ENCODE measurements around the gene ANKRD39. TPM values are rescaled to one million over a fixed set of nuclear protein-coding genes. Genes with fewer than 3 reads are reported as not detected.

Gene ANKRD39
- total and polyA plus RNA-seq, 7 donors, result 19.2 to 101 (median 53.3) TPM

DNA sequence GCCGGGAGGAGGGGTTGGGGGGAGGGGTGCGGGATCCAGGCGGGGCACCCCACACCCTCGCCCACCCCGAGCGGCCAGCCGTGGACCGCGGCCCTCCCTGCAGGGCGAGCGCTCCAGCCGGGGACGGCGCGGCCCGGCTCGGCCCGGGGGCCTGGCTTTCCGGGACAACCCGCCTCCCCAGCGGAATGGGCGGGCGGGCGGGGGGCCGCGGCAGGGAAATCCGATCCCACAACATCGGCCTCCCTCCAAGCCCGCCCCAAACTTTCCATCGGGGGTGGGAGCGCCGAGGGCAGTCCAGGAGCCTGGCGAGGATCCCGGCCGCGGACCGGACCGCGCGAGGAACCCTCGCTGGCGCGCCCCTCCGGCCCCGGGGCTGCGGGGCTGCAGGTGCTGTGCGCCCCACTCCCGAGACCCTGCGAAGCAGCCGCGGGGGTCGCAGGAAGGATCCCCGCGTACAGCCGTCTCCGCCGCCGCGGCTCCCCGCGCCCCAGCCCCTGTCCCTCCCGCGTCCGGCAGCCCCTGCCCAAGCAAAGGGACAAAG is 11.5 kb upstream of the ANKRD39 start:
- peak overlapping the region; percentile 92 for H3K4me3 ChIP-seq
- H3K36me3 ChIP-seq (ENCODE audit: insufficient read depth in 1 of 2, low read depth in 1 of 2), result peaks cover 0 to 30% of the 10 kb centered on the region in 2 donors
- H3K4me1 ChIP-seq, result peaks cover 22% of the 10 kb centered on the region
- no peaks in the 10 kb centered on the region for H3K9me3 ChIP-seq
- H3K27ac ChIP-seq, result peak overlapping the region; percentile 86
- intact Hi-C loops (cut with DNase I), result no loop called here
- DNase-seq, result peak; percentile 82 to 87
- 1% methylated on average over 18 to 64 of the region's 64 CpGs for WGBS, 3 donors
- no peaks in the 10 kb centered on the region for H3K27me3 ChIP-seq (ENCODE audit: insufficient read depth in 3 of 3, low read length in 2 of 3)
- ATAC-seq, result peak; percentile 36 to 52 (median 47)
- peak; percentile 5 for TF ChIP-seq CTCF (IDR thresholded peaks at IDR 0.05)

- Histone ChIP-seq H3K4me3 (peak overlapping the region; percentile 92), H3K27ac (peak overlapping the region; percentile 86), H3K36me3 (ENCODE audit: insufficient read depth in 1 of 2, low read depth in 1 of 2) (peaks cover 0 to 37% of the 10 kb centered on the region in 2 donors), H3K4me1 (peaks cover 15% of the 10 kb centered on the region), H3K27me3 (ENCODE audit: insufficient read depth in 3 of 3, low read length in 2 of 3) (no peaks in the 10 kb centered on the region), H3K9me3 (no peaks in the 10 kb centered on the region)
- peak; percentile 62 for TF ChIP-seq CTCF (IDR thresholded peaks at IDR 0.05)
- DNase-seq (peak; percentile 92 to 94), ATAC-seq (peak; percentile 62 to 74 (median 72))
- 1 to 3% (median 2%) methylated on average over 32 to 76 of the region's 76 CpGs for WGBS, 3 donors
- intact Hi-C loops (cut with DNase I), result no loop called here
Measured at GRCh38 chr2:96868555-96869280, 10.9 kb upstream of the ANKRD39 start.

GRCh38 chr2:96867756-96868554 is 10.1 kb upstream of the ANKRD39 start:
- no peaks in the 10 kb centered on the region for H3K9me3 ChIP-seq
- no peaks in the 10 kb centered on the region for H3K27me3 ChIP-seq (ENCODE audit: insufficient read depth in 3 of 3, low read length in 2 of 3)
- ATAC-seq (peak in 1 of 4 donors; percentile 0), DNase-seq (no peak)
- peak overlapping the region; percentile 86 for H3K27ac ChIP-seq
- WGBS, 3 donors, result 43 to 50% (median 46%) methylated on average over 26 to 27 of the region's 27 CpGs
- H3K4me1 ChIP-seq, result peaks cover 11% of the 10 kb centered on the region
- peak overlapping the region; percentile 92 for H3K4me3 ChIP-seq
- intact Hi-C loops (cut with DNase I), result no loop called here
- no peak for TF ChIP-seq CTCF (IDR thresholded peaks at IDR 0.05)
- H3K36me3 ChIP-seq (ENCODE audit: insufficient read depth in 1 of 2, low read depth in 1 of 2), result peaks cover 0 to 44% of the 10 kb centered on the region in 2 donors

GRCh38 chr2:96866986-96867755 is 9.4 kb upstream of the ANKRD39 start:
- ATAC-seq (no peak), DNase-seq (no peak)
- no peaks in the 10 kb centered on the region for H3K27me3 ChIP-seq (ENCODE audit: insufficient read depth in 3 of 3, low read length in 2 of 3)
- peaks cover 0 to 51% of the 10 kb centered on the region in 2 donors for H3K36me3 ChIP-seq (ENCODE audit: insufficient read depth in 1 of 2, low read depth in 1 of 2)
- H3K4me3 ChIP-seq, result peak overlapping the region; percentile 92
- no peaks in the 10 kb centered on the region for H3K9me3 ChIP-seq
- no peak for TF ChIP-seq CTCF (IDR thresholded peaks at IDR 0.05)
- peak overlapping the region; percentile 86 for H3K27ac ChIP-seq
- 49 to 56% (median 55%) methylated on average over 22 of the region's 22 CpGs for WGBS, 3 donors
- intact Hi-C loops (cut with DNase I), result no loop called here
- H3K4me1 ChIP-seq, result peaks cover 11% of the 10 kb centered on the region
